Activated gamma-delta T cell treated with Interleukin-2 at 50 U/mL for 16 hours (primary cell): ENCODE results near the gene ADCY5.
A peak's percentile ranks its signal among the peaks of the same experiment; 100 is the strongest.

Experiments used
- DNase-seq: peaks from one replicate; pipeline ENCODE4 v3.0.0-alpha.2; 2020

The ADCY5 gene

DNA sequence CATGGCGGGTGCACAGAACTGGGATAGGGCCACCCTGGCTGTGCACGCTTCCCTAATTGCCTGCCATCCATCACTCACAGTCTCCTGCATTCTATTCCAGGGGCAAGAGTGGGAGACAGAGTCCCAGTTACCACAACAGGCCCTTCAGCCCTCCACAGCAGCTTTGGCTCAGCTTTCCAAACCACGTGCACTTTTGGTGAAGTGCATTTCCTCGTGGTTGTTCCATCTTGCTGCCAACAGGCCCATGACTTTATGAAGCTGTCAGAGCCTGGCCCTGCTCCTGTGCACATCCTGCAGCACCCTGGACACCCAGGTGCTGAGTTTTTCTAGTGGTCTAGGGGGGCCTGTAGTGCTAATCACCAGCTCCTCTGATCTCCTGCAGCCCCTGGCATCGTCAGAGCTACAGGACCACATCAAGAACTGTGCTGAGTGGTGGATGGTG lies 110.2 kb downstream of the ADCY5 start:
- no peak for DNase-seq

DNA sequence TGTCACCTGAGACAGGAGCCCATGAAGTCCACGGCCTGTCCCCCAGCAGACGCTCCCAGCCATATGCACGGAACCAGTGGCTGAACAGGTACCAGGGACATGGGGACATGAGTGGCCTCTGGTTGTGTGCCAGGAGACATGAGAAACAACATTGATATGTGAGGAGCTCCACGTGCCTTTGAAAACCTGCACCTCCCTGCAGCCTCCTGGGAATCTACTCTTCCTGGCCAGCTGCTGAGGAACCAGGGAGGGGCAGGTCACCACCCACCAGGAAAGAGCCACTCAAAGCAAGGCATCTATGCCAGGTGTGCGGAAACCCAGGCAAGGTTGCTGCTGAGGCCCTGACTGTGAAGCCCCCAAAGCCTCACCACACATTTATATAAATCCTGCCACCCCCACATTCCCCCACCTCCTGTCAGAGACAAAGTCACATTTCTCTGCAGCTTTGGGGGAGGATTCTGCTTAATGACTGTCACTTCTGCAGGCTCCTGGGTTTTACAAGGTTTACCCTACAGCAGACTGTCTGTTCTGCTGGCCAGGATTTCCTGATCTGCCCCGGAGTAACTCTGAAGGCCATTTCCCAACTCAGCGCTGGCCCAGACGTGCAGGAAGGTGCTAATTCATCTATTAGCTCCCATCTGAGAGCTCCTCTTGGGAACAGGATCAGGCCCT lies 110.8 kb downstream of the ADCY5 start:
- no peak for DNase-seq

DNA sequence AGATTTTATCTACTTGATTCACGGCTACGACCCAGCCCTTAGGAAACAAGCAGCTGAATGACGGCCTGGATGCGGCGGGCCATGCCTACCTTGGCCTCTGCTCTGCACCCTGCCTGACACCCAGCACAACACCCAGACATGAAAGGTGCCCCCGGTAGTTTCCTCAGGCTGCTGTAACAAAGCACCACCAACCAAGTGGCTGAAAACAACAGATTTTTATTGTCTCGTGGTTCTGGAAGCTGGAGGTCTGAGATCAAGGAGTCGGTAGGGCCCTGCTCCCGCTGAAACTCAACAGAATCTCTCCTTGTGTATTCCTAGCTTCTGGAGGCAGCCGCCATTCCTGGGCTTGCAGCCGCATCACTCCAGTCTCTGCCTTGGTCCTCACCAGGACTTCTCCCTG lies 111.7 kb downstream of the ADCY5 start:
- DNase-seq, result no peak

GRCh38 chr3:123336441-123336851 lies 112.4 kb downstream of the ADCY5 start:
- DNase-seq, result no peak

DNA sequence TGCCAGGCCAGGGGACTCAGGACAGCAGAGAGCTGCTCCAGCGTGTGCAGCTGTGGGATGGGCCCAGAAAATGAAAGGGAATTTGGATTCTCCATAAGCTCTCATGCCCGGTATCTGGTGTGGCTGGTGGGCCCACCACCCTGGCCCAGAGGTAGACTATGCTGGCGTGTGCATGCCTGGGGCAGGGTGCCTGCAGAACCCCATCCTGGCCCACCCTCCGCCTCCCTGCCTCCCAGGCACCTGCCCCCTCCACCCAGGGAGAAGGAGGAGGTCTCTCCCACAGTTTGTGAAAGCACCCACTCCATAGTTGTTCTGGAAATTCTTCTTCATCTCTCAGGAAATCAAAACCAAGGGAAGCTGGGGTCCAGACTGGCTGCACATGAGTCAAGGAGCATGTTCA lies 112.9 kb downstream of the ADCY5 start:
- DNase-seq, result no peak

- no peak for DNase-seq
These were observed 113.8 kb downstream of the ADCY5 start for GRCh38 chr3:123335007-123335670.

DNA sequence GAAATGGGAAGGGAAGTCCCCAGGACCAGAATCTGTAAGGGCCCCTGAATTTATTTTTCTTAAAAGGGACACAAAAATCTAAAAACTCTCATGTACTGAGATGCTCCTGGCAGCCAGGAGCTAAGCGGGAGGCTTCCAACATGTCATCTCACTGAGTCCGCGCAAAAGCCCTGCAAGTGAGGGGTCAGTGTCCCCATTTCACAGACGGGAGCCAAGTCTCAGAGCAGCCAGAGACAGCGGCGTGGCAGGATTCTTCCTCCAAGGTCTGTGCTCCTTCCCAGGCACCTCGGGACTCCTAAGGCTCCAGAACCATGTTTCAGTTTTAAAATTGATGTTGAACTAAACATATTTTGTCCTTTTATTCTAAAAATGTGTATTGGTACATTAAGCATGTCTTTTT lies 114.8 kb downstream of the ADCY5 start:
- no peak for DNase-seq

GRCh38 chr3:123333401-123333800 lies 115.5 kb downstream of the ADCY5 start:
- DNase-seq, result no peak

GRCh38 chr3:123332124-123332641 lies 116.7 kb downstream of the ADCY5 start:
- no peak for DNase-seq

DNA sequence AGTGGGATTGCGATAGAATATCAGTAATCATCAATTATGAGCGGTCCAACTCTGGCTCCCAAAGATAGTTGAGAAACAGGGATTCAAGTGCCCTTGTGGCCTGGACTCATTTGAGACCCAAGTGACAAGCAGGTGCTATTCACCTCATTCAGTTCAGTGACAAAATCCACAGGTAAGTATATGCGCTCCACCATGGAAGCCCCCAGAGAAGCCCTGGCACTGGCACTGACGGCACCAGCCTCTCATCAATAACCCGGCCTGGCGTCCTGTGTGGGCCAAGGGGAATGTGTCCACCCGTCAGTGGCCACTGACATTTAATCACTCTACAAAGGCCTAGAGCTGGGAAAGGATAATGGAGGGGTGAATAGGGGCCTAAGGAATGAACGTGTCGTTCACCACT lies 117.2 kb downstream of the ADCY5 start:
- DNase-seq, result no peak

- DNase-seq, result no peak
These were observed 117.9 kb downstream of the ADCY5 start for GRCh38 chr3:123331006-123331405.

GRCh38 chr3:123330441-123330991 lies 118.4 kb downstream of the ADCY5 start:
- no peak for DNase-seq

DNA sequence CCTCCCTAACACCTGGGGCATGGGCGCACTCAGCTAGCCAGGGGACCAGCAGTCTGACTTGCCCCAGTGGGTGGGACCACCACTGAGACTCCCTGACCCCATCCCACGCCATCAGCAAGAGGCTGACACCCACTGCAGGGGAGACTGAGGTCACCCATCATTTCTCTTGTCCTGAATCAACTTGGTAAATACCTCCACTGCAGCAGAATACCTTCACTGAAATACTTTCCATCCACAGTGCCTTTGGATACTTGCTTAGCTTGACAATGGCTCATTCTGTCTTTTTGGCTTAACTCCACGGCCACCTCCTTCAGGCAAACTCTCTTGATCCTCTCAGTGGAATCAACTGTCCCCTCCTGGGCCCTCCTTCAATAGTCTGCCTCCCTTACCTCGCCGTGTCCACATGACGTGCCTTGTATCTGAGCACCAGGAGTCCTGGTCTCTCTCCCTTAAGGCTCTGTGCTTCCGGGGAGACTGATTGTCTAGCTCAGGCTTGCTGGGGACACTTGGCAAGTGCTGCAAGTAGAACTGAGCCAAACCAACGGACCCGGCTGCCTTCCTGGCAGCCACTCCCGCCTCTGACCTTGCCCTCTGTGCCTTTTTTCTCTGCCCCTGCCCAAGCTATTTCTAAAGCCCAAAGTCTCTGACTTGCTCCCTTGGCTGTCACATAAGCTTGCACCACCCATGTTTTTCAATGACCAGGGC lies 119.1 kb downstream of the ADCY5 start:
- DNase-seq, result no peak

DNA sequence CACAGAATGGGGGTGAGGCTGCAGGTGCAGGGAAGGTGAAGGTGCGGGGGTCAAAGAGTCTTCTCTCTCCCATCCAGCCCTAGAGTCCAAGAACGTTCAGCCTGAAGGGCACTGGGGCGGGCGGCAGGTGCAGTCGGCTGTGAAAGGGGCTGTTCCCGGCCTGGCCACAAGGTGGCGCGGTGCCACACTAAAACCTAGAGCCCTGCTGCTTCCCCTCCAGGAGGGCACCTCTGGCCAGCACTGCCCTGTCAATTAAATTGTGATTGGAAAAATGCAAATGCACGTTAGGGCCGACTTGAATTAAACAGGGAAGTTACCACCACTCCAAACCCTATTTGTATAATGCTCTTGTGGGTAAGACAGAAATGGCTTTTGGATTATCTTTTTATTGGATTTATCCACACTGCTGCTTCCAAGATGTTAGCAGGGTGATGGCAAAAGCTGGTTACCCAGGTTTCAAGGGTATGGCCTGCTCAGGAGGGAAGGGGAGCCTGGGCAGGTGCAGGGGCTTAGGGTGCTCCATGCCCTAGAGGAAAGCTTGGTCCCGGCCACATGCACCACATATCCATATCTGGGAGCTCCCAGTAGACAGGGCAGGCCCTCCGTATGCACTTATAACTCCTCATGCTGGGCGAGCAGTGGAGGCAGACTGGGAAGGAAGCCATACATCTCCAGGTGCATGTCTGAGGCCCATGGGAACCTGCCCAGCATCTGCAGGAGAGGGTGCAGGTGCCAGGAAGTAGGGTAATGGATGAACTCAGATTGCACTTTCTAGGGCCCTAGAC lies 119.8 kb downstream of the ADCY5 start:
- DNase-seq, result peak; percentile 76

GRCh38 chr3:123327956-123328850 lies 120.7 kb downstream of the ADCY5 start:
- DNase-seq, result no peak

- DNase-seq, result no peak
These were observed 121.4 kb downstream of the ADCY5 start for GRCh38 chr3:123327480-123327879.

- no peak for DNase-seq
These were observed 122.4 kb downstream of the ADCY5 start for GRCh38 chr3:123326531-123326930.

DNA sequence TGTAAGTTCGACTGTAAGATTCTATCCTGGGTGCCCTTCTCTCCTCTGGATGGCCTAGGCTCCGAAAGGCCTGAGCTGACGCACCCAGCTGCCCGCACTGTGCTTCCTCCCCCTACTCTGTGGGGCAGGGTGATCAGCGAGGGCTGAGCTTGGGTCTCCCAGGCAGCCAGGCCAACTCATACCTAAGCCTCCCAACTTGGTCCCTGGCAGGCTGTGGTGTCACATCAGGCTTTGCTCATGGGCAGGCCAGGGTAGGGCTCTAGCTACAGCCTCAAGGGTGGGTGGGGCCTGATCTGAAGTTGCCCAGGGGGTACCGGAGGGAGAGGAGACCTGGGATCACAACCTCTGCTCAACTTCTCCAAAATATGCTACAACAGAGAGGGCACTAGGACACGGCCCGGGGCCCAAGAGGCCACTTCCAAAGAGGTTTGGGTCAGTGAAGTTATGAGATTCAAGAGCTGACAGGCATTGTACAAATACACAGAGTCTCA lies 123.1 kb downstream of the ADCY5 start:
- DNase-seq, result no peak

GRCh38 chr3:123324880-123325765 lies 123.8 kb downstream of the ADCY5 start:
- DNase-seq, result no peak

- no peak for DNase-seq
These were observed 125.1 kb downstream of the ADCY5 start for GRCh38 chr3:123323781-123324180.
